ENCODE data around the gene PDE4D. TPM values are rescaled to one million over a fixed set of nuclear protein-coding genes. Genes with fewer than 3 reads are reported as not detected.
A peak's percentile ranks its signal among the peaks of the same experiment; 100 is the strongest.

The PDE4D gene
- total and polyA plus RNA-seq, 11 donors: 5.2 to 68.3 (median 42.1) TPM

- Histone ChIP-seq H3K27me3 (no peaks in the 10 kb centered on the region), H3K4me3 (no peak overlapping the region), H3K36me3 (no peaks in the 10 kb centered on the region), H3K4me1 (peaks cover 0 to 29% (median 12%) of the 10 kb centered on the region in 12 donors), H3K9me3 (no peaks in the 10 kb centered on the region), H3K27ac (no peak overlapping the region)
- WGBS, 4 donors: 93 to 97% (median 95%) methylated on average over 9 of the region's 9 CpGs
- DNase-seq (no peak), ATAC-seq (no peak)
- intact Hi-C loops (cut with DNase I): no loop called here
- TF ChIP-seq CTCF (IDR thresholded peaks at IDR 0.05) (no peak), POLR2A (IDR thresholded peaks at IDR 0.05) (no peak)
Observed at GRCh38 chr5:59161221-59162105, 732.1 kb downstream of the PDE4D start.

GRCh38 chr5:59158637-59159391, 734.7 kb downstream of the PDE4D start:
- ATAC-seq: peak in 2 of 4 donors; percentile 24 to 30
- TF ChIP-seq CTCF (IDR thresholded peaks at IDR 0.05) (no peak), POLR2A (IDR thresholded peaks at IDR 0.05) (no peak)
- peaks cover 0 to 33% (median 12%) of the 10 kb centered on the region in 12 donors for H3K4me1 ChIP-seq
- peak overlapping the region in 11 of 12 donors; percentile 19 to 85 (median 65) for H3K27ac ChIP-seq
- no peaks in the 10 kb centered on the region for H3K27me3 ChIP-seq
- 16 to 42% (median 40%) methylated on average over 2 of the region's 2 CpGs for WGBS, 4 donors
- no peak for DNase-seq
- H3K36me3 ChIP-seq: no peaks in the 10 kb centered on the region
- H3K9me3 ChIP-seq: no peaks in the 10 kb centered on the region
- H3K4me3 ChIP-seq: no peak overlapping the region
- intact Hi-C loops (cut with DNase I): loop anchor here in 1 of 10 donors (10.0 kb wide), 1 partner anchor 234 kb away; no protein-coding TSS in a partner anchor

- H3K4me3 ChIP-seq: no peak overlapping the region
- no peaks in the 10 kb centered on the region for H3K9me3 ChIP-seq
- intact Hi-C loops (cut with DNase I): loop anchor here in 1 of 10 donors (10.0 kb wide), 1 partner anchor 233 kb away; no protein-coding TSS in a partner anchor
- ATAC-seq (peak; percentile 97 to 99 (median 98)), DNase-seq (peak in 3 of 5 donors; percentile 21 to 46 (median 26))
- 22 to 30% (median 26%) methylated on average over 2 of the region's 2 CpGs for WGBS, 4 donors
- peak overlapping the region; percentile 38 to 85 (median 74) for H3K27ac ChIP-seq
- no peaks in the 10 kb centered on the region for H3K36me3 ChIP-seq
- TF ChIP-seq CTCF (IDR thresholded peaks at IDR 0.05) (no peak), POLR2A (IDR thresholded peaks at IDR 0.05) (peak in 1 of 2 donors; percentile 18)
- no peaks in the 10 kb centered on the region for H3K27me3 ChIP-seq
- H3K4me1 ChIP-seq: peaks cover 0 to 33% (median 12%) of the 10 kb centered on the region in 12 donors
Observed at GRCh38 chr5:59158165-59158564, 735.4 kb downstream of the PDE4D start.

Measured in heart left ventricle (tissue), 16 donors.